Measurements from ENCODE around the gene LPAR1.
"Not testable (repeated sequence)": the region's sequence is repeated elsewhere in the genome, so short reads cannot be mapped to it uniquely, and the experiment has no call there.

The LPAR1 gene

DNA sequence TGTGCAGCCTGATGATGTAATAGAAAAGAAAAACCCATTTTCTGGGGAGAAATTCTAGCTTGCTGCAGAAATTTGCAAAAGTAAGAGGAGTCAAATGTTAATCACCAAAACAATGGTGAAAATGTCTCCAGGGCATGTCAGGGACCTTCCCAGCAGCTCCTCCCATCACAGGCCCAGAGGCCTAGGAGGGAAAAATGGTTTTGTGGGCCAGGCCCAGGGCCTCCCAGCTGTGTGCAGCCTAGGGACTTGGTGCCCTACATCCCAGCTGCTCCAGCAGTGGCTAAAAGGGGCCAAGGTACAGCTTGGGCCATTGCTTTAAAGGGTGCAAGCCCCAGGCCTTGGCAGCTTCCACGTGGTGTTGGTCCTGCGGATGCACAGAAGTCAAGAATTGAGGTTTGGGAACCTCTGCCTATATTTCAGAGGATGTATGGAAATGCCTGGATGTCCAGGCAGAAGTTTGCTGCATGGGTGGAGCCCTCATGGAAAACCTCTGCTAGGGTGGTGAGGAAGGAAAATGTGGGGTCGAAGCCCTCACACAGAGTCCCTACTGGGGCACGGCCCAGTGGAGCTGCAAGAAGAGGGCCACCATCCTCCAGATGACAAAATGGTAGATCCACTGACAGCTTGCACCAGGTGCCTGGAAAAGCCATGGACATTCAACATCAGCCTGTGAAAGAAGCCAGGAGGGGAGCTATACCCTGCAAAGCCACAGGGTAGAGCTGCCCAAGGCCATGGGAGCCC is 176.7 kb downstream of the LPAR1 start:
- not testable (repeated sequence) for DNase-seq

DNA sequence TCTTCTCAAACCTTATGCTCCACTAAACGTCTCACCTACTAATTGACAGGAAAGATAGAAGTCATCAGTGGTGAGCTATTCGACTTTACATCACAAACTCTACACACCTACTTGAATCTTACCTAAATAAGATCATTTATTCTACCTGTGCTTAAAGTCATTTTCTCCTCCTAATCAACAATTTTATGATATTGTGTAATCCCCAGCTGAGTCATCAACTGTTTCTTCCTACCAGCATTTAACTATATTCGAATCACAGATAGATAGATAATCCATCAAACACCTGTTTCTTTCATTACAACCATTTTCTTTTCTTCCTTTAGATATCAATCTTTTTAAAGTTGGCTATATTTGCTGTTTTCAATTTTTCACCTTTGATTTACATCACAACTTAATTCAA is 181.5 kb downstream of the LPAR1 start:
- no peak for DNase-seq

DNA sequence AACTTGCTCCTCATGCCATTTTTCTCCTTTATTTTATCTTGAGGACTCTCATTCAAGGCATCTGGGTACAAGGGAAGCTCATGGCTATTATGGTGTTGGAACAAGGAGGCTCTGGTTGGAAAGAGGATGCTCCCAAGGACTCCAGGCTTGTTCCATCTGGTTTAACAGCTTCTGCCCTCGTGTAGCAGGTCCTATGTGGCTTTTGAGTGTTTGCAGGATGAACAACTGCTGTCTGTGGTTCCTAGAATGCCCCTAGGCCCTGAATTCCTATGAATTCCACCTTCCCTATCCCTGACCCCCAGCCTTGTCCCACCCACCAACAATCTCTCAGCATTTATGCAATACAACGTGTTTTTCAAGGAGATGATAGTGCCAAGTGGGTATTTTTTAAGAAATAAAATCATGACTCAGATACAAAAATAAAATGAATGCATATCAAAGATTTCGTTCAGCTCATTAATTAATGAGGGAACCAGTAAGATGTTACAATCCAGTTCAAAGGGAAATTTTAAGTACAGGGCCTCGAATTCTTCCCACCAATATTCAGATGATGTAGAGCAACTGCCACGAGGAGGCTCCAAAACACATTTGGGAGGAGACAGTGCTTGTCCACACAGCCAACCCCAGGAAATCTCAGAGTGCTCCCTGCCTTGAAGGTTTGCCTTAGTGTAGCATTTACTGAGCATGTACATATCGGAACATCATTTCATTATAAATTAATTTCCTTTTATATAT is 187.7 kb downstream of the LPAR1 start:
- DNase-seq, result no peak

DNA sequence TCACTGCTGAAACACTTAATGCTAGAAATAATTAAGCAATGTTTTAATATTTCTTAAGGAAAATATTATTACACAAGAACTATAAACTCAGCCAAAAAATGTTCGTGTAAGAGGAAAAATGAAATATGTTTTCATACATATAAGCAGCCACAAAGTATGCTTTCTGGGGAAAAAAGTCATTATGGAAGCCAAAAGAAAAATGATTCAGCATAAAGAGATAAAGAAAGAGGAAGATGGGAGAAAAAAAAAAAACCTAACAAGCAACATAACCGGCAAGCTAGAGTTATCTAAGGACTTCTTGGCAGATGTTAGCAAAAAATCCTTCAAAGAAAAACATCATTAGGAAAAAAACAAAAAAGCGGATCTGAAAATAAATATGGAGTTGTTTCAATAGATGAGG is 190.6 kb downstream of the LPAR1 start:
- DNase-seq, result no peak

DNA sequence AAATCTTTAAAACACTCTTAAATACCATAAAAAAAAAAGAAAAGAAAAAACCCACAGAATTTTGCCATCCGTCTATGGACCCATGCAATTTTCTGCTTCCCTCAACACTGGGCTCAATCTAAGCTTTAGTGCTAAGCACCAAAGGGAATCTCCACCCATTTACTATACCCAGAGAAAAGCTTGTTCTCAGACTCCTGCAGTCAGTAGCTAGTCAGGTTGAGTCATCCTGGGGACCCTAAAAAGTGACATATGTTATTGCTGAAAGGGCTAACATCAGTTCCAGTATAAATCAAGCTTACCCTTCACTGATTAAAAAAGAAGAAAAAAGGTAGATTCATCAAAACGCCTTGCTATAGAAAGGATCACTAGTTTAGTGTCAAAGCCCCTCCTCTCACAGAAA is 192.1 kb downstream of the LPAR1 start:
- no peak for DNase-seq

DNA sequence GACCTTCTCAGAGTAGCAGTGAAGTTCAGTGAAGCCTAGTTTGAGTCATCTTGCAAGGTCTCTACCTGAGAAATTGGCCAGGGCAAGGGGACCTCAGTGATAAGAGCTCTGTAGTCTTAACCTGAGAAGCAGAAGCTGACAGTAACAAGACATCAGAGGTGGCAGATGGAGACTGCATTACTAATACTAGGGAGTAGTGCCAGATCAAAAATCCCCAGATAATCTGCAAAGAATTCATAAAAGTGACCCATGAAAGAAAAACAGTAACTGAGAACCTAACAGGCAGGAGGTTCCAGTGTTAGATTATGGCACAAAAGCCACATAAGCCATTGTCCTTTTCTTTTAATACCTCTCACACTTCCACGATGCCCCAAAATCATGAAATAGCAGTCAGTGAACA is 194.1 kb downstream of the LPAR1 start:
- DNase-seq, result no peak

DNA sequence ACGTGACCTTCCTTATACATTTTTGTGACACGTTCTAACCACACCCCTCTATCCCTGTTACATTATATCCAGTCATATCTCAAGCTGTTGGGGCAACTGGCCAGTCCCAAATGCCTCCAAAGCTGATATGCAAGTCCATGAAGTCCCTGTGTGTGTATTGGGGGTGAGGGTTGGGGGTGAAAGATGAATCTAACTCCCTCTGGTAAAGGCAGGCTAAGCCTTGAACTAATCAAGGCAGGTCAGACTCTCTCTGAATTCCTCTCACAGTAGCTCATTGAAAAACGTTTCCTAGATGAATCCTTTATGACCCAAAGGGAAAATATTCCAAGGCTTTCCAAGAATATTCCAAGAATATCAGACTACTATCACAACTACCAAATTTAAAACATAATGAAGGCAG is 195.3 kb downstream of the LPAR1 start:
- no peak for DNase-seq

DNA sequence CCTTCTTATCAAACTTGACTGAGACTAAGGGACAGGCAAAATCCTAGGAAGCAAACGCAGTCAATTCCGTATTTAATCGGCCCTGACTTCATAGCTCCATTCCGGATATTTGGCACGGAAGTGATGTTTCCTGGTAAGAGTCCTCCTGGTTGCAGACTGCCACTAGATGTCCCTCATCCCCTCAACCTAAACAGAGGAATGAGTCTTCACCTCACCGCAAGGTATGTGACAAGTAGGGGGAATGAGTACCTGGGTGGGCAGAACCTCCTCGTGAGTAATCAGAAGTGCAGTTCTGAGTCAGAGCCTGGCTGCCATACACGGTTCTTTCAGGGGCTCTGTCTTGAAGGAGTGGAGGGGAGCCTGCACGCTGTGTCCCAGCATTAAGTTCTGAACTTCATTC is 196.1 kb downstream of the LPAR1 start:
- no peak for DNase-seq

DNA sequence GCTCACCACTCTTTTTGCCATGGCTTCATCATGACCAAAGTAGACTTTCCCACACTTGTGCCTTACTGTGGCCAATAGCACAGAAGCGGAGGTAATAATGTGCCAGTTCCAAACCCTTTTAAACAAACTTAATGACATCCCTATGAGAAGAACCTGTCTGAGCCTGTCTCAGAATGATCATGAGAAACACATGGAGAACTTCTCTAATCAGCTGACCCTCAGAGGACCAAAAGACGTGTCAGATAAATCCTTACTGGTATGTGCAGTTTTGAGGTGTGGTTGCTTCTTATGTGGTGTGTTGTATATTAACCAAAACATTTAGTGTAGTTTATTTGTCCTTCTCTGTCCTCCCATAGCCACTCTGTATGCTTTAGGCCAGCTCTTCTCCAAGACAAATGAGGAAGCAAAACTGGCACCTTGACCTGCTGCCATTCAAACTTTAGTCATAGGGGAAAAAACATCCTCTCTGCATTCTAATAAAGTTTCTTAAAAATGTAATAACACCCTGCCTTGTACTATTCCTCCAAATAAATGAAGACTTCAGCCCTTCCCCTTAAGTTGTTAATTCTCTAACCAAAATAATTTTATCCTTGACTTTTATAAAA is 200.8 kb downstream of the LPAR1 start:
- no peak for DNase-seq

DNA sequence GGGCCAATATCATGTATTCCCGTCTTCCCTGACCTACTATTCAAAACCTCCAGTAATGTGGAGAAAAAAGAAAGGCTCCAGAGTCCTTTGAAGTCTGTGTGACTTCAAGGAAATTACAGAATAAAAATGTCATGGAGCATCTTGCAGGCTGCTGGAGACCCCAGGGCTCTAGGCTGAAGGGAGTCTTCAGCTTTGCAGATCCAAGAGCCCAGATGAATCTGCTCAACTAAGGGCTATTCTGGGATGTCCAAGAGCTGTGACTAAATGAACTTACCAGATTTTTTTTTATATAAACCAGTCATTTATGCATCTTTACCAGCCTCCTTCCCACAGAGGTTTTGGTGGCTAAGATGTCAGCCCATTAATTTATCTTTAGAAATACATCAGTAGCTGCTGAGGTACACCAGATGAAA is 202.4 kb downstream of the LPAR1 start:
- no peak for DNase-seq

DNA sequence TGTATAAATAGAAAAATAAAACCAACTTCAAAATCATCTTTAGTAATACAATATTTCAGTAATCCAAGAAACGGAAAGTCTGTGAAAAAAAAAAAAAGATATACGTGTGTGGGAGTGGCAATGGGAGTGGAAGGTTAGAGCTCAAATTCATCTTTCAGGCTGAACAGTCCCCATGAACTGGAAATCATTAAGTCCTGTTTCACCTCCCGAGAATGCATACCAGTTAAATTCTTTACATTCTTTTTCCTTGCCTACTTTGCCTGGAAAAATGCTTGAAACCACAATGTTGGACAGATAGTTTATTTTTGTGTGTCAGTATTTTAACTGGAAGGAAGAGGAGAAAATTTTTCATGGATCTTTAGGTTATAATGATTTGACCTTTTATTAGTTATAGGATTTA is 202.9 kb downstream of the LPAR1 start:
- no peak for DNase-seq

DNA sequence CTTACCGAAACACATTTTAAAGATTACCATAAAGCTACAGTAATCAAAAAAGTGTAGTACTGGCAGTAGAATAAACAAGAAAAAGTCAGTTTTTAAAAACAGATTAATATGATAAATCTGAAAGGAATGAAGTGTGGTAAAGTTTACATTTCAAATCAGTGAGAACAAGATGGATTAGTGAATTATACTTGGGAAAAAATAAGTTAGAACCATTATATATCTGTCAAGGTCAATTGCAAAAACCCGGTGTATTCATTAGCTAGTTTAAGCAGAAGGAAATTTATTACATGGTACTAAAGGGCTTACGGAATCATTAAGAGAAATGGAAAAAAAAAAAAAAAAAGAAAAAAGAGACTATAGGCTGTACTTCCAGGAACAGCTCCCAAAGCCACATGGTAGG is 205.3 kb downstream of the LPAR1 start:
- DNase-seq, result no peak

DNA sequence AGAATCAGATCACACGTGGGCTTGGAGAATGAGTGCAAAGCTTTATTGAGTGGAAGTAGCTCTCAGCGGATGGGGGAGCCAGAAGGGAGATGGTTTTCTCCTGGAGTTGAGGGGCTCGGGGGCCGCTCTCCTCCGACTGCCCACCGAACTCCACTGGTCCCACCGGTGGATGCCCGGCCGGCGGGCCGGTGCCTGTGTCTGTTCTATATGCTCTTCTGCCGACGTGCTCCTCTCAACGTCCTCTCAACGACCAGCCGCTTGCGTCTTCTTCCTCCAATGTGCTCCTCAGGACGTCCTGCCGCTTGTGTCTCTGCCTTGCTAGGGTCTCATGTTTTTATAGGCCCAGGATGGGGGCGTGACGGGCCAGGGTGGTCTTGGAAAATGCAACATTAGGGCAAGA is 207.8 kb downstream of the LPAR1 start:
- DNase-seq, result no peak

DNA sequence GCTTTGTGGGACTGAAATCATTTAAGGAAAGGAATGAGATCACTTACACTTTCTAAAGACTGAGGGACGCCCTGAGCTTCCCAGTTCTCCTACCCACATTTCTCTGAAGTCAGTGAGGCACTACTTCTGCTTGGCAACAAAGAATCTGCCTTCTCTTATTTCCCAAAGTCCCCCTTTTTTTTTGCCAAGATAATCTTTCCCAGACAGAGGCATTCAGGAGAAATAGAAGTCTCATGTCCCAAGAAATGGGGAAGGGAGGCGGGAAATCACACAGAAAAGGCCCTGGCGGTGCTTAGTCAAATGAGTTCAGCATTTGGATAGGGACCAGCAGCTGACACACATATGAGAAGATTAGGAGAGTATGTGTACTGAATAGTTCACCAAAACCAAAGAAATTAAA is 210.0 kb downstream of the LPAR1 start:
- no peak for DNase-seq

DNA sequence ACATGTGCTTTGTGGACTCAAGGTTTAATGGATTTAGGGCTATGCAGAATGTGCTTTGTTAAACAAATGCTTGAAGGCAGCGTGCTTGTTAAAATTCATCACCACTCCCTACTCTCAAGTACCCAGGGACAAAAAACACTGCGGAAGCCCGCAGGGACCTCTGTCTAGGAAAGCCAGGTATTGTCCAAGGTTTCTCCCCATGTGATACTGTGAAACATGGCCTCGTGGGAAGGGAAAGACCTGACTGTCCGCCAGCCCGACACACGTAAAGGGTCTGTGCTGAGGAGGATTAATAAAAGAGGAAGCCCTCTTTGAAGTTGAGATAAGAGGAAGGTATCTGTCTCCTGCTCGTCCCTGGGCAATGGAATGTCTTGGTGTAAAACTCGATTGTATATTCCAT is 211.9 kb downstream of the LPAR1 start:
- DNase-seq, result not testable (repeated sequence)

DNA sequence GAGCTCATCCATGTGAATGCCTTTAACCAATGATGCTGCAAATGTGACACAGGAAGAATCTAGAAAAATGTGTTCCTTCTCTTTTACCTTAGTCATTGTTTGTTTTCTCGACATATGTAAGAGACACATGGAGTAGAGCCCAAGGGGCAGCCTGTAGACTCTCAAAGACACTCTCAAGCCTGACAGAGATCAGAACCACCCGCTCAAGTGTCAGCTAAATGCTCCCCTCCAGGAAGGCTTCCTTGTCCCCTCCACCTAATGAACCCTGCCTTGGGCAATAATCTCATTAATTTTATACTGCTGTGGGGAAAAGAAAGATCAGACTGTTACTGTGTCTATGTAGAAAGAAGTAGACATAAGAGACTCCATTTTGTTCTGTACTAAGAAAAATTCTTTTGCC is 212.3 kb downstream of the LPAR1 start:
- DNase-seq, result no peak

DNA sequence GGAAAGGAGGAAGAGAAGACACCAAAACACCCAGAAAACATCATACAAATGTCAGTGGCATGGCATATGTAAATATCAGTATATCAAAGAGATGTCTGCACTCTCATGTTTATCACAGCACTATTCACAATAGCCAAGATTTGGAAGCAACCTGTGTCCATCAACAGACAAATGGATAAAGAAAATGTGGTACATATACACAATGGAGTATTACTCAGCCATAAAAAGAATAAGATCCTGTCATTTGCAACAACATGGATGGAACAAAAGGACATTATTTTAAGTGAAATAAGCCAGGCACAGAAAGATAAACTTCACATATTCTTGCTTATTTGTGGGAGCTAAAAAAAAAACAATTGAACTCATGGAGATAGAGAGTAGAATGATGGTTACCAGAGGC is 213.1 kb downstream of the LPAR1 start:
- not testable (repeated sequence) for DNase-seq
